HT-29 (cell line): ENCODE data around the gene ARFGAP3. TPM values are rescaled to one million over a fixed set of nuclear protein-coding genes. Genes with fewer than 3 reads are reported as not detected.

Experiments
- DNase-seq: peaks from one replicate; pipeline ENCODE4 v3.0.0-alpha.2; 2015; ENCODE audit warnings: low spot score
- total RNA-seq: library from RNA; depleted of rRNA; stranded (reverse); fragments of >200 nt; shearing (Covaris generic); gene quantifications from 2 replicates; pipeline ENCODE4 v1.2.3, GENCODE V29; 2014

The ARFGAP3 gene
- total RNA-seq, 1 experiment from 2014 or later: 6.8 TPM

- peak; percentile 13 for DNase-seq
These were observed 6.4 kb upstream of the ARFGAP3 start for GRCh38 chr22:42863349-42863961.

GRCh38 chr22:42862045-42862734 is 5.1 kb upstream of the ARFGAP3 start:
- DNase-seq: peak; percentile 20

- DNase-seq: no peak
These were observed 3.9 kb upstream of the ARFGAP3 start for GRCh38 chr22:42860968-42861367.

- DNase-seq: no peak
These were observed 890 bp upstream of the ARFGAP3 start for GRCh38 chr22:42857845-42858481.

- DNase-seq: no peak
These were observed 751 bp downstream of the ARFGAP3 start for GRCh38 chr22:42856179-42856864.

GRCh38 chr22:42855721-42856120 is 1.4 kb downstream of the ARFGAP3 start:
- no peak for DNase-seq

- DNase-seq: no peak
These were observed 1.9 kb downstream of the ARFGAP3 start for GRCh38 chr22:42855211-42855610.

- DNase-seq: no peak
These were observed 8.0 kb downstream of the ARFGAP3 start for GRCh38 chr22:42848941-42849550.

- no peak for DNase-seq
These were observed 10.0 kb downstream of the ARFGAP3 start for GRCh38 chr22:42847110-42847509.

GRCh38 chr22:42844756-42845155 is 12.3 kb downstream of the ARFGAP3 start:
- peak; percentile 68 for DNase-seq

- no peak for DNase-seq
These were observed 14.3 kb downstream of the ARFGAP3 start for GRCh38 chr22:42842658-42843370.

GRCh38 chr22:42841444-42841843 is 15.6 kb downstream of the ARFGAP3 start:
- DNase-seq: no peak

GRCh38 chr22:42837556-42837955 is 19.5 kb downstream of the ARFGAP3 start:
- DNase-seq: no peak

GRCh38 chr22:42836026-42836425 is 21.0 kb downstream of the ARFGAP3 start:
- DNase-seq: no peak

- DNase-seq: no peak
These were observed 22.7 kb downstream of the ARFGAP3 start for GRCh38 chr22:42834177-42834949.

- no peak for DNase-seq
These were observed 24.0 kb downstream of the ARFGAP3 start for GRCh38 chr22:42833104-42833503.

- no peak for DNase-seq
These were observed 25.4 kb downstream of the ARFGAP3 start for GRCh38 chr22:42831712-42832111.

GRCh38 chr22:42830161-42830560 is 26.9 kb downstream of the ARFGAP3 start:
- DNase-seq: no peak

- no peak for DNase-seq
These were observed 27.8 kb downstream of the ARFGAP3 start for GRCh38 chr22:42829302-42829701.

GRCh38 chr22:42825796-42826195 is 31.3 kb downstream of the ARFGAP3 start:
- no peak for DNase-seq
